Endothelial cell of umbilical vein (primary cell): ENCODE data around the gene PSMG2. TPM values are rescaled to one million over a fixed set of nuclear protein-coding genes. Genes with fewer than 3 reads are reported as not detected.

Experiments used
- BruUV-seq: library from RNA; stranded (reverse); fragments of 400-500 nt; replicated peaks from 2 replicates; lab custom pipeline; 2021; lab: Mats Ljungman, UMichigan
- CTCF ChIA-PET: fragments of 300-600, 350-600 bp; sonication (Branson Sonifier 250); formaldehyde crosslinking; loops from one replicate; lab custom pipeline; 2021; ENCODE audit warnings: antibody characterized with exemption, inconsistent platforms; lab: Charles Lee
- POLR2A ChIA-PET: fragments of 300-600, 350-600 bp; sonication (Branson Sonifier 250); formaldehyde crosslinking; loops from one replicate; lab custom pipeline; 2021; ENCODE audit warnings: antibody characterized with exemption, inconsistent platforms; lab: Charles Lee
- DNase-seq: peaks from one replicate; pipeline ENCODE4 v3.0.0-alpha.2; 2011; ENCODE audit warnings: low read depth, low spot score
- FAIRE-seq: peaks from 2 replicates; lab custom pipeline; 2011; peaks lifted over from hg19 to GRCh38; lab: Jason Lieb, UNC
- H2AFZ ChIP-seq: 2 replicates; pipeline ENCODE4 v1.6.0; 2012; ENCODE audit warnings: low read depth, low read length, control low read depth, inconsistent platforms
- H3K27ac ChIP-seq: 2 replicates; pipeline ENCODE4 v1.5.1; 2011; ENCODE audit warnings: low read depth, mild to moderate bottlenecking, control low read depth, low read length, moderate library complexity; ENCODE audit not compliant: insufficient read depth
- H3K27me3 ChIP-seq, 2 experiments: 2 replicates each; pipeline versions ENCODE4 v1.6.0 to v1.6.1; 2011; ENCODE audit warnings: low read length in 2 of 2, mixed read lengths in 1 of 2; ENCODE audit not compliant: control insufficient read depth in 2 of 2, insufficient read depth in 2 of 2
- H3K36me3 ChIP-seq, 2 experiments: 2 replicates in 1 of 2; 3 replicates in 1 of 2; pipeline ENCODE4 v1.5.1; 2011; ENCODE audit warnings: low read length in 2 of 2, mild to moderate bottlenecking in 1 of 2, moderate library complexity in 1 of 2; ENCODE audit not compliant: control insufficient read depth in 2 of 2, insufficient read depth in 2 of 2; ENCODE audit errors: extremely low read depth in 1 of 2
- H3K4me1 ChIP-seq: 3 replicates; pipeline ENCODE4 v1.5.1; 2011; ENCODE audit warnings: mild to moderate bottlenecking, low read length; ENCODE audit not compliant: control insufficient read depth, insufficient read depth; ENCODE audit errors: extremely low read depth
- H3K4me2 ChIP-seq: 2 replicates; pipeline ENCODE4 v1.6.1; 2011; ENCODE audit warnings: low read length, control low read depth, mixed read lengths; ENCODE audit not compliant: insufficient read depth
- H3K4me3 ChIP-seq, 3 experiments: fragments of 200-600 bp in 1 of 3; sonication (generic), shearing (Covaris generic) in 1 of 3; replicated peaks in 1 of 3; 2 replicates each; pipeline ENCODE4 v1.5.1; 2011 to 2016; ENCODE audit warnings: control low read depth in 3 of 3, low read length in 3 of 3, mild to moderate bottlenecking in 2 of 3, inconsistent platforms in 1 of 3, low read depth in 1 of 3, moderate library complexity in 1 of 3; ENCODE audit not compliant: insufficient read depth in 1 of 3
- H3K79me2 ChIP-seq: 2 replicates; pipeline ENCODE4 v1.6.0; 2012; ENCODE audit warnings: low read length, inconsistent platforms; ENCODE audit not compliant: control insufficient read depth, insufficient read depth
- H3K9ac ChIP-seq: replicated peaks from 2 replicates; pipeline ENCODE3; 2011; ENCODE audit warnings: low read length, control low read depth; ENCODE audit not compliant: insufficient read depth; ENCODE audit errors: extremely low read depth
- H3K9me1 ChIP-seq: replicated peaks from 3 replicates; pipeline ENCODE4 v1.6.0; 2011; ENCODE audit warnings: mild to moderate bottlenecking, low read length; ENCODE audit not compliant: control insufficient read depth, insufficient read depth; ENCODE audit errors: extremely low read depth
- H3K9me3 ChIP-seq: replicated peaks from 2 replicates; pipeline ENCODE4 v1.5.1; 2012; ENCODE audit warnings: low read length, inconsistent platforms; ENCODE audit not compliant: control insufficient read depth, insufficient read depth
- H4K20me1 ChIP-seq: replicated peaks from 2 replicates; pipeline ENCODE3; 2011; ENCODE audit warnings: mild to moderate bottlenecking, low read length; ENCODE audit not compliant: control insufficient read depth, insufficient read depth; ENCODE audit errors: extremely low read depth
- CTCF ChIP-seq, 2 donors: IDR thresholded peaks; 1 replicate in 1 of 2; 2 replicates in 1 of 2; pipeline ENCODE4 v1.5.1; 2011; ENCODE audit warnings: low read length in 2 of 2, mild to moderate bottlenecking in 2 of 2, moderate library complexity in 2 of 2, control low read depth in 1 of 2, inconsistent platforms in 1 of 2, low read depth in 1 of 2; ENCODE audit not compliant: insufficient read depth in 1 of 2; ENCODE audit errors: extremely low read depth in 1 of 2
- EZH2 ChIP-seq: IDR thresholded peaks from 2 replicates; pipeline ENCODE4 v1.6.1; 2012; ENCODE audit warnings: borderline replicate concordance, low read depth, mild to moderate bottlenecking, moderate library complexity, low read length, inconsistent platforms; ENCODE audit not compliant: severe bottlenecking
- FOS ChIP-seq: IDR thresholded peaks from 2 replicates; pipeline ENCODE4 v1.6.1; 2011; ENCODE audit warnings: mild to moderate bottlenecking, low read length, moderate library complexity, borderline replicate concordance; ENCODE audit not compliant: insufficient read depth
- GATA2 ChIP-seq: IDR thresholded peaks from 2 replicates; pipeline ENCODE4 v1.7.0; 2011; ENCODE audit warnings: low read depth, mild to moderate bottlenecking, moderate library complexity, mixed read lengths, low read length; ENCODE audit not compliant: insufficient read length, insufficient read depth
- JUN ChIP-seq: IDR thresholded peaks from 2 replicates; pipeline ENCODE4 v1.6.1; 2011; ENCODE audit warnings: borderline replicate concordance, low read depth; ENCODE audit not compliant: insufficient read length, insufficient read depth
- MAX ChIP-seq: IDR thresholded peaks from 2 replicates; pipeline ENCODE4 v1.6.1; 2011; ENCODE audit not compliant: insufficient read depth, insufficient read length
- MYC ChIP-seq: IDR thresholded peaks from one replicate; pipeline ENCODE4 v1.6.1; 2011; ENCODE audit warnings: mild to moderate bottlenecking, low read depth, low read length
- POLR2AphosphoS5 ChIP-seq: IDR thresholded peaks from 2 replicates; pipeline ENCODE4 v1.6.1; 2012; ENCODE audit warnings: low read depth, mild to moderate bottlenecking, control low read depth, low read length, moderate library complexity; ENCODE audit not compliant: insufficient read depth
- dilution Hi-C: fragments of 300-500 bp; cut with MboI; formaldehyde crosslinking; loops from one replicate; pipeline ENCODE4 v1.15.0; 2019; ENCODE audit warnings: low sequenced_read_pairs; ENCODE audit not compliant: extremely low pct_ligation_motif_present
- intact Hi-C: fragments of 100-400 bp; cut with micrococcal nuclease; formaldehyde crosslinking; loops from one replicate; pipeline ENCODE4 v1.10.0; 2022
- polyA plus RNA-seq, 4 experiments: library from polyadenylated mRNA; depleted of rRNA in 3 of 4; stranded (reverse) in 3 of 4; unstranded in 1 of 4; fragments of >200 nt; gene quantifications; 2 replicates each; pipeline versions ENCODE4 v1.2.1 to v1.2.3, GENCODE V29; 2011 to 2012; ENCODE audit warnings: missing spikeins in 1 of 4
- total RNA-seq: library from RNA; stranded (reverse); gene quantifications from 2 replicates; pipeline ENCODE4 v1.2.3, GENCODE V29; 2021

The PSMG2 gene
- total and polyA plus RNA-seq, 2 donors (not counting 3 experiments of a cell fraction or from before 2014, with no cell fraction given): 42.0 to 71.0 TPM

- Histone ChIP-seq H3K9me1 (no peaks in the 10 kb centered on the region), H3K27me3 (no peaks in the 10 kb centered on the region), H3K27ac (no peak overlapping the region), H3K79me2 (peaks cover 74% of the 10 kb centered on the region), H4K20me1 (peaks cover 6% of the 10 kb centered on the region), H3K9ac (no peak overlapping the region), H3K9me3 (no peaks in the 10 kb centered on the region), H3K4me2 (peak overlapping the region; percentile 99), H3K4me3 (no peak overlapping the region), H3K4me1 (peaks cover 38% of the 10 kb centered on the region), H3K36me3 (no peaks in the 10 kb centered on the region), H2AFZ (no peak overlapping the region)
- ChIA-PET CTCF (interaction anchor here (0.7 kb wide), 1 partner anchor 140 kb away, joined by 3 read pairs; no protein-coding TSS in a partner anchor), POLR2A (no interaction called here)
- TF ChIP-seq FOS (no peak), JUN (no peak), CTCF (IDR thresholded peaks at IDR 0.05; ENCODE audit: extremely low read depth in 1 of 2, insufficient read depth in 1 of 2, low read depth in 1 of 2, low read length in 2 of 2) (no peak), EZH2 (no peak), GATA2 (no peak), MYC (no peak), MAX (no peak), POLR2AphosphoS5 (no peak)
- DNase-seq (no peak), FAIRE-seq (no peak)
- intact Hi-C loops (loop anchor here (5.0 to 10.0 kb wide), 3 partner anchors 190 to 370 kb away; partner anchors contain the start of gene AFG3L2), dilution Hi-C loops (no loop called here)
- no TSS peak for BruUV-seq
Observed at GRCh38 chr18:12654971-12655370, 47.9 kb upstream of the PSMG2 start.
